HUES6 (cell line): ENCODE measurements around the gene ZCCHC14.
"Not testable (repeated sequence)": the region's sequence is repeated elsewhere in the genome, so short reads cannot be mapped to it uniquely, and the experiment has no call there.

Experiments used
- H3K27ac ChIP-seq: 2 replicates; pipeline ENCODE4 v1.7.0; 2013; ENCODE audit warnings: low read depth, mild to moderate bottlenecking, low read length, inconsistent platforms
- H3K27me3 ChIP-seq: 2 replicates; pipeline ENCODE4 v1.6.1; 2013; ENCODE audit warnings: low read length; ENCODE audit not compliant: control insufficient read depth, insufficient read depth
- H3K36me3 ChIP-seq: 2 replicates; pipeline ENCODE4 v1.6.1; 2013; ENCODE audit warnings: low read length; ENCODE audit not compliant: control insufficient read depth, insufficient read depth
- H3K4me1 ChIP-seq: 2 replicates; pipeline ENCODE4 v1.6.1; 2013; ENCODE audit warnings: low read length; ENCODE audit not compliant: control insufficient read depth, insufficient read depth
- H3K4me3 ChIP-seq: 2 replicates; pipeline ENCODE4 v1.5.1; 2013; ENCODE audit warnings: low read depth, low read length
- H3K9ac ChIP-seq: one replicate; pipeline ENCODE4 v1.6.1; 2013; ENCODE audit warnings: mild to moderate bottlenecking, low read length
- H3K9me3 ChIP-seq: 2 replicates; pipeline ENCODE4 v1.6.1; 2013; ENCODE audit warnings: low read depth, low read length; ENCODE audit not compliant: control insufficient read depth, insufficient read depth

ZCCHC14 gene

GRCh38 chr16:87362828-87363559 lies 129.8 kb downstream of the ZCCHC14 start:
- H3K9ac ChIP-seq, H3K27ac ChIP-seq, H3K9me3 ChIP-seq, H3K4me3 ChIP-seq, H3K27me3 ChIP-seq, H3K4me1 ChIP-seq: not testable (repeated sequence)
- peaks cover 40% of the 10 kb centered on the region for H3K36me3 ChIP-seq

GRCh38 chr16:87361916-87362619 lies 130.8 kb downstream of the ZCCHC14 start:
- Histone ChIP-seq H3K4me1 (peaks cover 4% of the 10 kb centered on the region; the same call in 1 of the 2 replicates), H3K27ac (no peak overlapping the region), H3K4me3 (no peak overlapping the region), H3K36me3 (peaks cover 38% of the 10 kb centered on the region), H3K27me3 (no peaks in the 10 kb centered on the region), H3K9ac (no peak overlapping the region), H3K9me3 (no peaks in the 10 kb centered on the region)

GRCh38 chr16:87360862-87361610 lies 131.8 kb downstream of the ZCCHC14 start:
- Histone ChIP-seq H3K27ac (no peak overlapping the region), H3K36me3 (peaks cover 44% of the 10 kb centered on the region), H3K9me3 (no peaks in the 10 kb centered on the region), H3K4me3 (no peak overlapping the region), H3K9ac (no peak overlapping the region), H3K4me1 (peaks cover 4% of the 10 kb centered on the region; the same call in 1 of the 2 replicates), H3K27me3 (no peaks in the 10 kb centered on the region)

- H3K27me3 ChIP-seq, result no peaks in the 10 kb centered on the region
- peaks cover 43% of the 10 kb centered on the region for H3K36me3 ChIP-seq
- H3K9ac ChIP-seq, result no peak overlapping the region
- H3K4me3 ChIP-seq, result no peak overlapping the region
- H3K4me1 ChIP-seq, result peaks cover 2% of the 10 kb centered on the region; the same call in 1 of the 2 replicates
- no peak overlapping the region for H3K27ac ChIP-seq
- H3K9me3 ChIP-seq, result no peaks in the 10 kb centered on the region
Observed at GRCh38 chr16:87359121-87359520, 133.7 kb downstream of the ZCCHC14 start.

- Histone ChIP-seq H3K27me3 (no peaks in the 10 kb centered on the region), H3K9me3 (no peaks in the 10 kb centered on the region), H3K4me3 (no peak overlapping the region), H3K4me1 (no peaks in the 10 kb centered on the region; the same call in 1 of the 2 replicates), H3K36me3 (peaks cover 42% of the 10 kb centered on the region), H3K9ac (no peak overlapping the region), H3K27ac (no peak overlapping the region)
Observed at GRCh38 chr16:87358696-87359095, 134.1 kb downstream of the ZCCHC14 start.

- Histone ChIP-seq H3K27ac (no peak overlapping the region), H3K4me3 (no peak overlapping the region), H3K9ac (no peak overlapping the region), H3K9me3 (no peaks in the 10 kb centered on the region), H3K4me1 (no peaks in the 10 kb centered on the region; the same call in 1 of the 2 replicates), H3K36me3 (peaks cover 42% of the 10 kb centered on the region), H3K27me3 (no peaks in the 10 kb centered on the region)
Observed at GRCh38 chr16:87358250-87358649, 134.6 kb downstream of the ZCCHC14 start.

GRCh38 chr16:87356491-87356853 lies 136.4 kb downstream of the ZCCHC14 start:
- Histone ChIP-seq H3K27me3 (no peaks in the 10 kb centered on the region), H3K27ac (no peak overlapping the region), H3K9ac (peak overlapping the region; percentile 9), H3K36me3 (peaks cover 39% of the 10 kb centered on the region), H3K4me1 (no peaks in the 10 kb centered on the region; the same call in 1 of the 2 replicates), H3K4me3 (no peak overlapping the region), H3K9me3 (no peaks in the 10 kb centered on the region)
